ENCODE measurements around the gene SLC6A11.

Gene SLC6A11

DNA sequence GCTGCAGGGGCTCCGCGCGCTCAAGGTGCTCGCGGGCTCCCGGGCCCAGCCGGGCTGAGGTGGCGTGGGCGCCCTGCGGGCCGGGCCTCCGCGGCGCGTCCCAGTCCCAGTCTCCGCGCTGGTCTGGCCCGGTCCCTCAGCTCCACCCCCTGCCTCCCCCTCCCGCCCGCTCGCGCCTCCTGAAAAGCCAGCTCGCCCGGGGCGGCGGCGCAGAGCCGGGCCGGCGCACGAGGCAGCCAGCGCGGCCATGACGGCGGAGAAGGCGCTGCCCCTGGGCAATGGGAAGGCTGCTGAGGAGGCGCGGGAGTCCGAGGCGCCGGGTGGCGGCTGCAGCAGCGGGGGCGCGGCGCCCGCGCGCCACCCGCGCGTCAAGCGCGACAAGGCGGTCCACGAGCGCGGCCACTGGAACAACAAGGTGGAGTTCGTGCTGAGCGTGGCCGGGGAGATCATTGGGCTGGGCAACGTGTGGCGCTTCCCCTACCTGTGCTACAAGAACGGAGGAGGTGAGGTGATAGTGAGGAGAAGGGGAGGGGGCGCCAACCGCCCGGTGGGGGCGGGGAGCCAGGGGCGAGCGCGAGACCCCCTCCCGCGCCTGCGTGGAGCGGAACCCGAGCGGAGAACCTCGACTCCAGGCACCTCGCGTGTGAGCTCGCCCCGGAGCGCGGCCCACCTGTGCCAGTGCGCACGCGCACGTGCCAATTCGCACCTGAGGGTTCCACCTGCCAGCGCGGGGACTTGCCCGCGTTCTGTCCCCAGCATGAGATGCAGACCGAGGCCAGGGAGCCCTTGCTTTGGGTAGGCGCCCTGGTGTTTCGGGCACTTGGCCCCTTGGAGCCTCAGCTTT lies at the start of gene SLC6A11:
Gene SLC6A11 (plus strand): TSS at position 210 of the 844 bp plus-strand sequence. CDS start 38 bp downstream, at position 248.
- no peak for DNase-seq

DNA sequence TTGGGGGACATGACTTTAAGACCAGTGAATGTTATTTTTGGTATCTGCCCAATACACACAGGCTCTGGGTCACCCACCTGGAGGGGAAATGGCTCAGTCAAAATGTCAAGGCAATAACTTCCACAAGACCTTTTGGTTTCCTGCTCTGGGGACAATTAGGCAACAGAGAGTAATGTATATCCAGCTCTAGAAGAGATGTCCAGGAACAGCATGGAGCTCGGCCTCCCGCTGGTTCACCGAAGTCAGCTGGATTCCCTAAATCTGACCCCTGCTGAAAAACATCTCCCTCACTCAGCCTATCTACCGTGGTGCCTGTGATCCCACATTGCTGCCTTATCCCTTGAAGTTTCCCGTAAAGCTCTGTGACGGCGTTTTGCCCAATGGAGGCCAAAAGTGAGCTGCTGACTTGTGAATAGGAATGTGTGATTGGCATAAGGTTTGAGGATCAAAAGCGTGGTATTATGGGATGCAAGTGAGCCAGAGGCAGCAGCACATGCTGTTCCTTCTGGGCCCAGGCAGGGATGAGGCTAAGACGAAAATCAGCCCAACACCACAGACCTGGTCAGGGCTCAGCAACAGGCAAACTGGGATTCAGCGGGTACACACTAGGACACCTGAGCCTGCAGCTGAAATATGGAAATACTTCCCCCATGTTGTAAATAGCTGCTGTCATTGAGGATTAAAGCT lies 47.2 kb upstream of the SLC6A11 start:
- DNase-seq: peak; percentile 7

DNA sequence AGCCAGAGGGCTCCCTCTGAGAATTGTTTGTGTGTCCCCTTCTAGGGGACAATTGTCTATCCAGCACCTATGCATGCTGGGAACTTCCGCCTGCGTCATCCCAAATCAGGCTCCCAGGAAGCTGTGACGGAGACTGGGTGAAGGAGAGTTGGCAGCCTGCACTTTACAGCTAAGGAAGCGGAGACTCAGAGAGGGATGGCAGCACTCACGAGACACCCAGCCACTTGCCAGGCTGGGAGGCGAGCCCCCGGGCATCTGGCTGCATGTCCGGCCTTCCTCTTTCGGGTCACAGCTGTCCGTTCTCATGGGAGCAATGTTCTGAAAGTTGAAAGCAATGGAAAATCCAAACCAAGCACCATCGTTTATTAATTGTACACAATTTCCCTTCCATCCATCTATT lies 45.5 kb upstream of the SLC6A11 start:
- peak; percentile 13 for DNase-seq

- DNase-seq: peak; percentile 17
These were observed 45.0 kb upstream of the SLC6A11 start for GRCh38 chr3:10770981-10771380.

DNA sequence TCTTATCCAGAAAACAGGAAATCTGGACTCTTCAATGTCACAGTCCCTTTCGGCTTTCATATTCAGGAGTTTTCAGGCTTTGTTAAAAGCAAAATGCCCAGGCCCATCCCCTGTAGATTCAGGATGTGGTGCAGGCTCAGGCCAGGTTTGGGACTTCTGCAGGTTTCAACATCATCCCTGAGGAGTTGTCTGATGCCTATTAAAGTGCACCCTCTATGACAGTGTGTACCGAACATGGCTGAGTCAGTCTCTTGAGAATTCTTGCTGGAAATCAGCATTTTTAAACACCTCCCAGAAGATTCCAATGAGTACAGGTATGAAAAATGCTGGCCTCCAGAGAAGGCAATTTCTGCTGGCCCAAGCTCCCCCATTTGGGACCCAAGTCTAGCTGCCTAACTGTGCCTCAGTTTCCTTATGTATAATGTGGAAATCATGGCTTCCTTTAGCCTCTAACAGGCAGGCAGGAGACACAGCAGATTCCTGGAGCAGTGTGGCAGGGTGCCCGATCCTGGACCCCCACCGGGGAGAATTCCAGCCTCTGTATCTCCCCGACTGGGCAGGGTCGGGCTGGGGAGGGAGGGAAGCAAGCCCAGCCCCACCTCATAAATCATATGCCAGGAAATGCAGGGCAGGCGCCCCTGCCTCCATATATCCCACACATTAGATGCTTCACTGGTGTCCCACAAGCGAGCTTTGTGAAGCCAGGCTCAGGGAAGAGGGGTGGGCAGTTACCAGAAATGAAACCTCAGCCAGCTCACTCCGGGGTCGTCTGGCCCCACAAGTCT lies 44.4 kb upstream of the SLC6A11 start:
- DNase-seq: peak; percentile 3

GRCh38 chr3:10772271-10773161 lies 43.5 kb upstream of the SLC6A11 start:
- no peak for DNase-seq

- DNase-seq: no peak
These were observed 41.8 kb upstream of the SLC6A11 start for GRCh38 chr3:10774129-10774670.

DNA sequence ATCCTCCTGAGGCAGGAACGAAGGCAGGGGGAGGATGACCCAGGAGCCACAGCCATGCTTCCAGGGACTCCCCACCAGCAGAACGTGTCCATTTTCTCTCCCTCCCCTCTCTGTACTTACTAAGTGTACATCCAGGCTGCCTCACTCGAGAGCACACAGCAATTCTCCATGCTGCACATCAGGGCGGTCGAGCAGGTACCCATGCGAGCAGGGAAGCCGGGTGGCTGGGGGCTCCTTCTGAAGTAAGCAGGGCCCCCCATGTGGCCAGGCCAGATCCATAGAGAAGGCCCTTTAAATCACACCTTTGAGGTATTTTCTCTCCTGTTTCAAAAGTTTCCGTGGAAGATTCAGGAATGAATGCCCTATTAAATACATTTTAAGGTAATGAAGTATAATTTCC lies 41.2 kb upstream of the SLC6A11 start:
- DNase-seq: no peak

GRCh38 chr3:10775259-10775658 lies 40.8 kb upstream of the SLC6A11 start:
- no peak for DNase-seq

DNA sequence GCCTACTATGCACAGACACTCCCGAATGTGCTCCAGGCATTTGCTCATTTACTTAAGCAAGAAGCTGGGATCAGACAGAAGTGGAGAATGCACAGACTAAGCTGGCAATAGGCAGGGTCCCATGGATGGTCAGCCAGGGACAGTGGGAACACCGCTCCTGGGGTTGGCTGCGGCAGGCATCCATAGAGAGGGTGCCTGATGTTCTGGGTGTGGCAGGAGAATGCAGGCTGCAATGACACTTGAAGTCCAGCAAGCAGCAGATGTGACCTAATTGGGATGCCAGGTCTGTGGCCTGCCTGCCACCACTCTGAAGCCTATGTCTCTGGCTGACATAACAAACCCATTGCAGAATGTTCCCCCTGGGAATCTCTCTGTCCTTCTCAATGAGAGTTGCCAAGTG lies 40.2 kb upstream of the SLC6A11 start:
- DNase-seq: no peak

GRCh38 chr3:10777627-10778026 lies 38.4 kb upstream of the SLC6A11 start:
- DNase-seq: no peak

GRCh38 chr3:10778492-10779292 lies 37.3 kb upstream of the SLC6A11 start:
- DNase-seq: no peak

GRCh38 chr3:10779293-10779805 lies 36.7 kb upstream of the SLC6A11 start:
- DNase-seq: no peak

DNA sequence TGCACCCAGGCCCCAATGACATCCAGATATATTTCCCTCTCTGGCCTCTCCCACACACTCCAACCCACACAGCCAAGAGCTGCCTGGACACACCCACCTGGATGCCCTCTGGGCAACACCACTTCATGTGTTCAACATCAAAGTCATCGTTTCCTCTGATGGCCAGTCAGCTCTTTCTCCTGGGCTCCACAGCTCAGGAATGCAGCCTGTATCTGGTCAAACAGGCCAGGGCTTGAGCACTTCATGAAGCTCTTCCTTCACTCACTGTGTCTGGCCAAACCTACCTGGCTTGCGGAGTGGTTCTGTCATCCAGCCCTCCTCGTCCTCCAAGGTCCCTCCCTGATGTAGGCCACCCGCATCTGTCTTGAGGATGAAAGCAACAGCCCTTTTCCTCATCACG lies 35.8 kb upstream of the SLC6A11 start:
- DNase-seq: no peak

DNA sequence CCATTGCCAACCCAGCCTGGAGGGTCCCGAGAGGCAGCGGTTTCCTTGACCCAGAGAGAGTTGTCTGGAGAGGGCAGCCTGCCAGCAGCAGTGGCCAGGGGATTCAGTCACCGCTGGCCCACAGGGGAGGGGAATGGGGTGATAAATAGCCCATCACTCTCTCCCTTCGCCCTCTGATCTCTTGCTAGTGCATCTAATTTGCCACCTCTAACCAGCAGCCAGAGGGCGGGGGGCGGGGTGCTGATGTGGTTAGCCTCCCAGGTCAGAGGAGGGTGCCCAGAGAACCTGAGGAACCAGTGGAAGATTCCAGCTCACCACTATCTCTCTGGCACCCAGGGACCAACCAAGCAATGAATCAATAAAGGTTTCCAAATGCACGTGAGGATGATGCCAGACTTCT lies 35.1 kb upstream of the SLC6A11 start:
- no peak for DNase-seq

- DNase-seq: no peak
These were observed 34.0 kb upstream of the SLC6A11 start for GRCh38 chr3:10781981-10782380.

DNA sequence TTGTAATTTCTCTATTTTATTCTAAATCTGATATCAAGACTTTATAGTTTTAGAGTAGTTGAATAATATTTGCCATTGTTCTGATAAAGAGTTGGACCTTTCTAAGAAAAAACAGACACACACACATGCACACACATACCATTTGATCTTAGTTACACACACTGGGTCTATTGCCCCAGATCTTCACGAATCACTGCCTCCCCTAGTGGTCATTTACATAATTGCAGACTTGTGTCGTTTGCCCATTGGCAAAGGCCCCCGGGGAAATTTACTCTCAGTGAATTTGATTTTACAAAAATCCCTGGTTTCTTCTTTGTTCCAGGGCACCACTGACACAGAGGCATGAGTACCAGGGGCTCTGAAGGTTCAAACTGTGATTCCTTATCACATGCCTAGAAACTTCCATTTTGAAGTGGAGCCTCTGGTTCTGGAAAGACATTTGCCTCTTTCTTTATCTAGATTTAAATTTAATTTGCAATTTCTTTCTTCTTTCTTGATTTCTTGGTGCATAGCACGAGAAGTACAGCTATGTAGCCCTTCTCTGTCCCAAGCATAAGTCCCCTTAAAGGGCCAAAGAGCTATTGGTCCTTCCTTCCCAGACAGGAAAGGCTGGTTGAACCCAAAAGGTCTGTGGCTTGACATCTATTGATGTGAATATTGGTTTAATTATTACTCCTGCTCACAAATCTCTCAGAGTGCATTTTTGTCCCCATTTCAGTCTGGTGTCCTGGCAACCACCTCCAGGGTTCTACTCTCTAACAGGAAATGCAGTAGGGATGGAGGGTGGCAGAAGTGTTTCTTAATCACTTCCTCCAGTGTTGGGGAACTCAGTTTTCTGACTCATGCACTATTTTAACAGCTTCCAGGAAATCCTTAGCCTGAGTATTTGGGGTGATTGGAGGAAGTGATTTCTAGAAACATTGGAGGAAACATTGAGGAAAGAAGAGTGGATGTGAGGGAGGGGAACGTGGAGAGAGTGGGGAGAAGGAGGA lies 32.4 kb upstream of the SLC6A11 start:
- no peak for DNase-seq

DNA sequence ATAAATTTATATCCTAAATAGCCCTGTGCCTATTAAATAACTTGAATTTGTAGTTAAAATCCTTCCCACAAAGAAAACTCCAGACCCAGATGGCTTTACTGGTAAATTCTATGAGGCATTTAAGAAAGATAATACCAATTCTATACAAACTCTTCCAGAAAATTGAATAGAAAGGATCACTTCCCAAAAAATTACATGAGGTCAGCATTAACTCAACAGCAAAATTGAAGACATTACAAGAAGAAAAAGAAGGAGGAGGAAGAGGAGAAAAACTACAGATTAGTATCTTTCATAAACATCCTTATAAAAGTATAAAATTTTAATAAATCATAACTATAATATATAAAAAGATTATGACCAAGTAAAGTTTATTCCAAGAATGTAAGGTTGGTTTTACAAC lies 29.4 kb upstream of the SLC6A11 start:
- no peak for DNase-seq

DNA sequence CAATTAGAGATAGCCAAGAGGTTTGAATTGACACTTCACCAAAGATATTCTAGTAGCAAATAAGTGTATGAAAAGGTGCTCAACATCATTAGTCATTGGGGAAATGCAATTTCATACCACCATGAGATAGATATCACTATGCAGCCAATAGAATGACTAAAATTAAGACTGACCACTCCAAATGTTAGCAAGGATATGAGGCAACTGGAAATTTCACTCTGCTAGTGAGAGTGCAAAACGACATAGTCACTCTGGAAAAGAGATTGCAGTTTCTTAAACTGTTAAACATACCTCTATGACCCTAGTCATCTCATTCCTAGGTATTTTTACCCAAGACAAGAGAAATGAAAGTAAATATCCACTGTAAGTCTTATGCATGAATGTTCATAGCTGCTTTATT lies 27.6 kb upstream of the SLC6A11 start:
- no peak for DNase-seq

GRCh38 chr3:10790713-10791112 lies 25.3 kb upstream of the SLC6A11 start:
- DNase-seq: no peak

Data from activated CD8-positive, alpha-beta memory T cell treated with anti-CD3 and anti-CD28 coated beads, Interleukin-2, amount 50 U/mL, for 48 hours (primary cell).